ENCODE results near the gene RAE1. TPM values are rescaled to one million over a fixed set of nuclear protein-coding genes. Genes with fewer than 3 reads are reported as not detected.

Gene RAE1
- total RNA-seq, 1 experiment from 2014 or later, result 59.6 TPM

- no peak overlapping the region for H3K9ac ChIP-seq (ENCODE audit: low read length)
- H3K4me1 ChIP-seq (ENCODE audit: low read length), result peaks cover 48% of the 10 kb centered on the region
- H2AFZ ChIP-seq (ENCODE audit: low read length), result no peak overlapping the region
- no peaks in the 10 kb centered on the region for H3K36me3 ChIP-seq (ENCODE audit: insufficient read depth, low read length)
- H3K79me2 ChIP-seq (ENCODE audit: low read length), result no peaks in the 10 kb centered on the region
- H3K4me2 ChIP-seq (ENCODE audit: low read depth, low read length, poor library complexity, severe bottlenecking), result no peak overlapping the region
- H3K9me2 ChIP-seq (replicated peaks; ENCODE audit: insufficient read depth, low read length), result no peaks in the 10 kb centered on the region
- no peaks in the 10 kb centered on the region for H3K9me3 ChIP-seq (ENCODE audit: low read length)
- H3K4me3 ChIP-seq (ENCODE audit: low read length), result no peak overlapping the region
- H3K27me3 ChIP-seq (ENCODE audit: low read length), result no peaks in the 10 kb centered on the region
- no peaks in the 10 kb centered on the region for H4K20me1 ChIP-seq (ENCODE audit: insufficient read depth, low read depth, low read length)
- DNase-seq, result no peak
- no peak overlapping the region for H3K27ac ChIP-seq (ENCODE audit: low read length)
These were observed 75.2 kb downstream of the RAE1 start for GRCh38 chr20:57426271-57426689.

GRCh38 chr20:57426831-57427230 lies 75.8 kb downstream of the RAE1 start:
- Histone ChIP-seq H3K4me3 (ENCODE audit: low read length) (no peak overlapping the region), H3K4me2 (ENCODE audit: low read depth, low read length, poor library complexity, severe bottlenecking) (no peak overlapping the region), H3K36me3 (ENCODE audit: insufficient read depth, low read length) (no peaks in the 10 kb centered on the region), H4K20me1 (ENCODE audit: insufficient read depth, low read depth, low read length) (no peaks in the 10 kb centered on the region), H3K9me3 (ENCODE audit: low read length) (no peaks in the 10 kb centered on the region), H3K4me1 (ENCODE audit: low read length) (peaks cover 48% of the 10 kb centered on the region), H2AFZ (ENCODE audit: low read length) (no peak overlapping the region), H3K27me3 (ENCODE audit: low read length) (no peaks in the 10 kb centered on the region), H3K9ac (ENCODE audit: low read length) (peak overlapping the region; percentile 30; the same call in 1 of the 2 replicates), H3K79me2 (ENCODE audit: low read length) (no peaks in the 10 kb centered on the region), H3K9me2 (replicated peaks; ENCODE audit: insufficient read depth, low read length) (no peaks in the 10 kb centered on the region), H3K27ac (ENCODE audit: low read length) (no peak overlapping the region)
- DNase-seq, result no peak

GRCh38 chr20:57428324-57429158 lies 77.5 kb downstream of the RAE1 start:
- H3K4me1 ChIP-seq (ENCODE audit: low read length), result peaks cover 58% of the 10 kb centered on the region
- H3K9me2 ChIP-seq (replicated peaks; ENCODE audit: insufficient read depth, low read length), result no peaks in the 10 kb centered on the region
- DNase-seq, result peak; percentile 68
- H3K9ac ChIP-seq (ENCODE audit: low read length), result peak overlapping the region; percentile 60
- no peaks in the 10 kb centered on the region for H3K36me3 ChIP-seq (ENCODE audit: insufficient read depth, low read length)
- H2AFZ ChIP-seq (ENCODE audit: low read length), result peak overlapping the region; percentile 25; the same call in 1 of the 2 replicates
- H3K27me3 ChIP-seq (ENCODE audit: low read length), result no peaks in the 10 kb centered on the region
- H3K4me3 ChIP-seq (ENCODE audit: low read length), result peak overlapping the region; percentile 46
- H3K4me2 ChIP-seq (ENCODE audit: low read depth, low read length, poor library complexity, severe bottlenecking), result peak overlapping the region; percentile 60
- no peaks in the 10 kb centered on the region for H3K79me2 ChIP-seq (ENCODE audit: low read length)
- H3K9me3 ChIP-seq (ENCODE audit: low read length), result no peaks in the 10 kb centered on the region
- H3K27ac ChIP-seq (ENCODE audit: low read length), result no peak overlapping the region
- H4K20me1 ChIP-seq (ENCODE audit: insufficient read depth, low read depth, low read length), result no peaks in the 10 kb centered on the region

Small RNA genes lying within 50 kb of the gene (small RNA-seq; reads per million reads assigned to genes)
- not detected for gene MIR4325
- gene RF00019, result not detected
- gene RPL39P39, result not detected

Other genes with a start within 250 kb of the RAE1 start
- gene BMP7, start 84.6 kb upstream of the RAE1 start, total RNA-seq (2014; rRNA removed; shearing (Covaris generic); ENCODE audit: low replicate concordance), result not detected in 2 replicates
- not detected in 2 replicates for gene SPO11, start 21.5 kb upstream of the RAE1 start, total RNA-seq (2014; rRNA removed; shearing (Covaris generic); ENCODE audit: low replicate concordance)
- 261 and 436 TPM in 2 replicates for gene RBM38, start 40.1 kb downstream of the RAE1 start, total RNA-seq (2014; rRNA removed; shearing (Covaris generic); ENCODE audit: low replicate concordance)
- not detected in 2 replicates for gene CTCFL, start 173.9 kb downstream of the RAE1 start, total RNA-seq (2014; rRNA removed; shearing (Covaris generic); ENCODE audit: low replicate concordance)
- 1.2 and 2.5 TPM in 2 replicates for gene PCK1, start 209.9 kb downstream of the RAE1 start, total RNA-seq (2014; rRNA removed; shearing (Covaris generic); ENCODE audit: low replicate concordance)